Neural cell (in vitro differentiated cells): ENCODE measurements around the gene SAMD10. TPM values are rescaled to one million over a fixed set of nuclear protein-coding genes. Genes with fewer than 3 reads are reported as not detected.

ENCODE experiments used
- H2AFZ ChIP-seq: fragments of 200-600, 300-800 bp; sonication (generic), shearing (Covaris generic); 2 replicates; pipeline ENCODE4 v1.6.0; 2014; ENCODE audit warnings: low read depth, mild to moderate bottlenecking, antibody characterized with exemption, low read length, moderate library complexity
- H3F3A ChIP-seq: fragments of 200-600 bp; shearing (Covaris generic); 2 replicates; pipeline ENCODE4 v1.6.1; 2016; ENCODE audit warnings: mild to moderate bottlenecking, moderate library complexity, mixed read lengths, antibody characterized with exemption, low read length; ENCODE audit not compliant: insufficient read depth, poor library complexity, severe bottlenecking
- H3K27ac ChIP-seq: fragments of 200-600, 300-800 bp; sonication (generic), shearing (Covaris generic); 2 replicates; pipeline ENCODE4 v1.5.1; 2014; ENCODE audit warnings: mild to moderate bottlenecking, low read length, moderate library complexity
- H3K27me3 ChIP-seq: fragments of 300-800, 200-600 bp; sonication (generic), shearing (Covaris generic); 2 replicates; pipeline ENCODE4 v1.6.0; 2014; ENCODE audit warnings: mild to moderate bottlenecking, low read depth, low read length, moderate library complexity; ENCODE audit not compliant: insufficient read depth
- H3K36me3 ChIP-seq: fragments of 300-800, 200-600 bp; sonication (generic), shearing (Covaris generic); 2 replicates; pipeline ENCODE4 v1.5.1; 2014; ENCODE audit warnings: mild to moderate bottlenecking, antibody characterized with exemption, low read length, moderate library complexity; ENCODE audit not compliant: insufficient read depth
- H3K4me2 ChIP-seq: fragments of 300-800, 200-600 bp; sonication (generic), shearing (Covaris generic); 2 replicates; pipeline ENCODE4 v1.6.0; 2014; ENCODE audit warnings: mild to moderate bottlenecking, low read length
- H3K4me3 ChIP-seq: fragments of 300-800, 200-600 bp; sonication (generic), shearing (Covaris generic); 2 replicates; pipeline ENCODE4 v1.5.1; 2014; ENCODE audit warnings: mild to moderate bottlenecking, low read length, moderate library complexity
- H3K79me2 ChIP-seq: fragments of 200-600 bp; shearing (Covaris generic); replicated peaks from 2 replicates; pipeline ENCODE4 v1.6.0; 2014; ENCODE audit warnings: mild to moderate bottlenecking, low read length, moderate library complexity; ENCODE audit not compliant: insufficient read depth
- H3K9ac ChIP-seq: fragments of 300-800, 200-600 bp; sonication (generic), shearing (Covaris generic); 2 replicates; pipeline ENCODE4 v1.6.1; 2016; ENCODE audit warnings: mild to moderate bottlenecking, low read length, mixed read lengths
- H3K9me2 ChIP-seq: fragments of 200-600 bp; shearing (Covaris generic); 2 replicates; pipeline ENCODE4 v1.6.1; 2016; ENCODE audit warnings: mild to moderate bottlenecking, low read length, mixed read lengths; ENCODE audit not compliant: insufficient read depth
- H3K9me3 ChIP-seq: fragments of 200-600, 300-800 bp; sonication (generic), shearing (Covaris generic); 2 replicates; pipeline ENCODE4 v1.6.1; 2016; ENCODE audit warnings: mild to moderate bottlenecking, mixed run types, low read length, moderate library complexity, mixed read lengths
- H4K20me1 ChIP-seq: fragments of 200-600 bp; shearing (Covaris generic); 2 replicates; pipeline ENCODE4 v1.6.1; 2016; ENCODE audit warnings: mild to moderate bottlenecking, mixed run types; ENCODE audit not compliant: insufficient read depth
- EP300 ChIP-seq: fragments of 450-650 bp; conservative IDR thresholded peaks from 2 replicates; pipeline ENCODE4 v1.6.1; 2014; ENCODE audit warnings: antibody characterized with exemption, mild to moderate bottlenecking, moderate library complexity; ENCODE audit not compliant: poor library complexity, severe bottlenecking
- EZH2 ChIP-seq: fragments of 200-600, 300-800 bp; shearing (Covaris generic), sonication (generic); IDR thresholded peaks from 2 replicates; pipeline ENCODE4 v1.6.1; 2014; ENCODE audit warnings: antibody characterized with exemption, low read length, borderline replicate concordance, mild to moderate bottlenecking; ENCODE audit not compliant: insufficient read depth, poor library complexity, severe bottlenecking
- MXI1 ChIP-seq: fragments of 450-650 bp; conservative IDR thresholded peaks from 2 replicates; pipeline ENCODE4 v1.6.1; 2014; ENCODE audit warnings: antibody characterized with exemption, mild to moderate bottlenecking; ENCODE audit not compliant: poor library complexity, severe bottlenecking
- POLR2AphosphoS5 ChIP-seq: IDR thresholded peaks from 2 replicates; pipeline ENCODE4 v1.6.1; 2012
- RAD21 ChIP-seq: fragments of 450-650 bp; conservative IDR thresholded peaks from 2 replicates; pipeline ENCODE4 v1.6.1; 2014; ENCODE audit warnings: antibody characterized with exemption, mild to moderate bottlenecking, moderate library complexity
- REST ChIP-seq: IDR thresholded peaks from 2 replicates; pipeline ENCODE4 v1.6.1; 2012; ENCODE audit warnings: borderline replicate concordance
- SMC3 ChIP-seq: fragments of 450-650 bp; conservative IDR thresholded peaks from 2 replicates; pipeline ENCODE4 v1.6.1; 2014; ENCODE audit warnings: antibody characterized with exemption, mild to moderate bottlenecking, moderate library complexity; ENCODE audit not compliant: poor library complexity
- TAF1 ChIP-seq: IDR thresholded peaks from 2 replicates; pipeline ENCODE4 v1.6.1; 2012; ENCODE audit warnings: low read depth
- polyA plus RNA-seq: library from polyadenylated mRNA; depleted of rRNA; stranded (reverse); fragments of >200 nt; gene quantifications from 2 replicates; pipeline ENCODE4 v1.2.3, GENCODE V29; 2014
- TF ChIP-seq, protein P1 (sequence below): fragments of 450-650 bp; IDR thresholded peaks from 2 replicates; pipeline ENCODE4 v1.5.1; 2014; ENCODE audit warnings: antibody characterized with exemption, mild to moderate bottlenecking, moderate library complexity; ENCODE audit not compliant: poor library complexity, severe bottlenecking

The SAMD10 gene
- polyA plus RNA-seq, 1 donor from 2014 or later: 23.3 TPM

DNA sequence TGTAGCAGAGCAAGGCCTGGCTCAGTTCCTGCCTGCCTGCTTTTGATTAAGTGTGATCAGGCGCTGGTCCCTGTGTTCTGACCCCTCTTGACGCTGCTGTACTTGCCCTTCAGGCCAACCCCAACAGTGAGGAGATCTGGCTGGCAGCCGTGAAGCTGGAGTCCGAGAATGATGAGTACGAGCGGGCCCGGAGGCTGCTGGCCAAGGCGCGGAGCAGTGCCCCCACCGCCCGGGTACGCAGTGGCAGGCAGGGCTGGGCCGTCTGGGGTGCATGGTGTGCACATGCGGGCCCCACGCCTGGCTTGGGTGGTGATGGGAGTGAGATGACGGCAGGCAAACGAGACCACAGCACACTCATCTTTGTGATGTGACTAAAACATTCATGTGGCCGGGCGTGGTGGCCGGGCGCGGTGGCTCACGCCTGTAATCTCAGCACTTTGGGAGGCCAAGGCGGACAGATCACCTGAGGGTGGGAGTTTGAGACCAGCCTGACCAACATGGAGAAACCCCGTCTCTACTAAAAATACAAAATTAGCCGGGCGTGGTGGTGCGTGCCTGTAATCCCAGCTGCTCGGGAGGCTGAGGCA, 46.5 kb upstream of the SAMD10 start:
- Histone ChIP-seq H3K27ac (no peak overlapping the region), H3K9me2 (no peaks in the 10 kb centered on the region)

GRCh38 chr20:64025101-64025825, 45.8 kb upstream of the SAMD10 start:
- no peak overlapping the region for H3K27ac ChIP-seq
- H3K4me2 ChIP-seq: no peak overlapping the region
- no peaks in the 10 kb centered on the region for H3K9me2 ChIP-seq
- no peaks in the 10 kb centered on the region for H3F3A ChIP-seq
- H3K9me3 ChIP-seq: no peaks in the 10 kb centered on the region
- H3K4me3 ChIP-seq: no peak overlapping the region
- no peak overlapping the region for H3K9ac ChIP-seq
- H2AFZ ChIP-seq: no peak overlapping the region
- H3K79me2 ChIP-seq: no peaks in the 10 kb centered on the region
- no peaks in the 10 kb centered on the region for H4K20me1 ChIP-seq
- peaks cover 8% of the 10 kb centered on the region for H3K36me3 ChIP-seq
- no peaks in the 10 kb centered on the region for H3K27me3 ChIP-seq
- TF ChIP-seq POLR2AphosphoS5 (no peak), TAF1 (no peak), SMC3 (no peak), REST (no peak), EP300 (no peak), RAD21 (no peak), MXI1 (no peak), EZH2 (no peak)

More for the DNA sequence above, 46.5 kb upstream of the SAMD10 start:
- TF ChIP-seq, protein P1, sequence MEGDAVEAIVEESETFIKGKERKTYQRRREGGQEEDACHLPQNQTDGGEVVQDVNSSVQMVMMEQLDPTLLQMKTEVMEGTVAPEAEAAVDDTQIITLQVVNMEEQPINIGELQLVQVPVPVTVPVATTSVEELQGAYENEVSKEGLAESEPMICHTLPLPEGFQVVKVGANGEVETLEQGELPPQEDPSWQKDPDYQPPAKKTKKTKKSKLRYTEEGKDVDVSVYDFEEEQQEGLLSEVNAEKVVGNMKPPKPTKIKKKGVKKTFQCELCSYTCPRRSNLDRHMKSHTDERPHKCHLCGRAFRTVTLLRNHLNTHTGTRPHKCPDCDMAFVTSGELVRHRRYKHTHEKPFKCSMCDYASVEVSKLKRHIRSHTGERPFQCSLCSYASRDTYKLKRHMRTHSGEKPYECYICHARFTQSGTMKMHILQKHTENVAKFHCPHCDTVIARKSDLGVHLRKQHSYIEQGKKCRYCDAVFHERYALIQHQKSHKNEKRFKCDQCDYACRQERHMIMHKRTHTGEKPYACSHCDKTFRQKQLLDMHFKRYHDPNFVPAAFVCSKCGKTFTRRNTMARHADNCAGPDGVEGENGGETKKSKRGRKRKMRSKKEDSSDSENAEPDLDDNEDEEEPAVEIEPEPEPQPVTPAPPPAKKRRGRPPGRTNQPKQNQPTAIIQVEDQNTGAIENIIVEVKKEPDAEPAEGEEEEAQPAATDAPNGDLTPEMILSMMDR: no peak
- TF ChIP-seq TAF1 (no peak), EP300 (no peak), RAD21 (no peak), POLR2AphosphoS5 (no peak), EZH2 (no peak), MXI1 (no peak), SMC3 (no peak), REST (no peak)
- peaks cover 8% of the 10 kb centered on the region for H3K36me3 ChIP-seq
- H3K9me3 ChIP-seq: no peaks in the 10 kb centered on the region
- no peak overlapping the region for H2AFZ ChIP-seq
- H3K4me3 ChIP-seq: no peak overlapping the region
- no peaks in the 10 kb centered on the region for H3K79me2 ChIP-seq
- H3K4me2 ChIP-seq: no peak overlapping the region
- no peaks in the 10 kb centered on the region for H3K27me3 ChIP-seq
- H3F3A ChIP-seq: no peaks in the 10 kb centered on the region
- H3K9ac ChIP-seq: no peak overlapping the region
- H4K20me1 ChIP-seq: no peaks in the 10 kb centered on the region
